C1 segment of cervical spinal cord (tissue), 14 donors: ENCODE data around the gene XPO5.
"Not testable (repeated sequence)": the region's sequence is repeated elsewhere in the genome, so short reads cannot be mapped to it uniquely, and the experiment has no call there.

Experiments used
- DNase-seq, 14 donors: peaks; one replicate each; lab custom pipeline; 2025; lab: John Stamatoyannopoulos, UW

XPO5 gene

DNA sequence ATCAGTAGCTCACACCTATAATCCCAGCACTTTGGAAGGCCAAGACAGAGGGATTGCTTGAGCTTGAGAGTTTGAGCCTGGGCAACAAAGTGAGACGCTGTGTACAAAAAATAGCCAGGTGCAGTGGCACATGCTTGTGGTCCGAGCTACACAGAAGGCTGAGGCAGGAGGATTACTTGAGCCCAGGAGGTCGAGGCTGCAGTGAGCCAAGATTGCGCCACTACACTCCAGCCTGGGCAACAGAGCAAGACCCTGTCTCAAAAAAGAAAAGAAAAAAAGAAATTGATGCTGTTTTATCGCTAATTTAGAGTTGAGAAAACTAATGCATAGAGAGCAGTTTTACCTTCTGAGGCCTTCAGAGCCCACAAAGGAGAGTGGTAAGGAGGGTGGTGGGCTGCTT is 77.5 kb downstream of the XPO5 start:
- DNase-seq, result not testable (repeated sequence)

- DNase-seq, result no peak
Observed at GRCh38 chr6:43497689-43498088, 78.1 kb downstream of the XPO5 start.

DNA sequence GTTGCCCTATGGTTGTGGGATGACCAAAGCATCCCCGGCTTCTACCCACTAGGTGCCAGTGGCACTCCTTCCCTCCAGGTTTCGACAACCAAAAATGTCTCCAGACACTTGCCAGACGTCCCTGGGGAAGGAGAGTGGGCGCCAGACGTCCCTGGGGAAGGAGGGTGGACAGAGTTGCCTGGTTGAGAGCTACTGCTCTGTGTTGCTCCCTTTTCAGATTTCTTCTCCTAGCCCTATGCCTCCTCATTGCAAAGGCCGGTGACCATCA is 78.8 kb downstream of the XPO5 start:
- no peak for DNase-seq

DNA sequence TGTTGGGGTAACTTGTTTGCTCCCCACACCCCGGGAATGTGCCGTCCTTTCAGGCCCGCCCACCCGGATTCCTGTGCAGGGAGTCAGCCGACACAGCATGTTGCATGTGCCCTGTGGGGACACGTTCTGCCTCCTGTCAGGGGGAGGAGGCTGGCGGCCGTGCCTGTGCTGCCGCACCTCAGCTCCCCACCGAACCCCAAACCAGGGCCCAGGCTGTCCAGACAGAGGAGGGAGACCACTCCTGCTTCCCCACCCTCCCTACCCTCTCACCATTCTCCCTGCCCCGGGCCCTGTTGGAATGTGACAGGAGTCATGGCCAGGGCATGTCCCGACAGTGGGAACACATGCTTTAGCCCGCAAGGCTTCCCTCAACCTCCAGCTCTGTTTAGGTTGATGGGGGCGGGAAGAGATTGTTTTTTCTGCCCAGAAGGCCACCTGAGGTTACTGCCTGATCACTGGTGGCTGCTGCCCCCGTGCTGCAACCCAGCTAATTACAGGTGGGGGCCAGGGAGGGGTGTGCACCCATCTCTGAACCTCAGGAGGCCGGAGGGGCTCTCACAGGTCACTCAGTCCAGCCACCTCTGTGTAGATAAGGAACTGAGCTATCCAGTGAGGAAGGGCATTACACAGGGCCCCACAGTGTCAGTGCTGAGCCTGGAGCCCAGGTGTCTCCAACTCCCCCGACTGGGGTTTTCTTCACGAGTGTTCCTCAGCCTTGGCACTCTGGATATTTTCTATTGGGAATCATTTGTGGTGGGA is 79.3 kb downstream of the XPO5 start:
- peak in 6 of 14 donors; percentile 10 to 28 (median 20) for DNase-seq

GRCh38 chr6:43495409-43495941 is 80.4 kb downstream of the XPO5 start:
- DNase-seq, result no peak

DNA sequence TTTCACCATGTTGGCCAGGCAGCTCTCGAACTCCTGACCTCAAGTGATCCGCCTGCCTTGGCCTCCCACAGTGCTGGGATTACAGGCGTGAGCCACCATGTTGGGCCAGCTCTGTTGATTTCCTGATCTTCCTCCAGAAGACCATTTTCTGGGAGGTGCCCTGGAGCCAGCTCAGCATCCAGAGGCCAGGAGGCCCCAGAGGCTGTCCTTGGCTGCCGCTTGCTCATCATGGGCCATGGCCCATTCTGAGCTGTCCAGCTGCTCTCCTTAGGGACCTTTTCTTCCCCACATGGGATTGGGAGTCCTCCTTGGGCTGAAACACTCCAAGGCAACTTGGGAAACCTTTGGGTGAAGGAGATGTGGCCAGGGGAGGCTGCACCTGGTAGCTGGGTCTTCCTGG is 81.1 kb downstream of the XPO5 start:
- DNase-seq, result no peak

- DNase-seq, result no peak
Observed at GRCh38 chr6:43494321-43494720, 81.5 kb downstream of the XPO5 start.

DNA sequence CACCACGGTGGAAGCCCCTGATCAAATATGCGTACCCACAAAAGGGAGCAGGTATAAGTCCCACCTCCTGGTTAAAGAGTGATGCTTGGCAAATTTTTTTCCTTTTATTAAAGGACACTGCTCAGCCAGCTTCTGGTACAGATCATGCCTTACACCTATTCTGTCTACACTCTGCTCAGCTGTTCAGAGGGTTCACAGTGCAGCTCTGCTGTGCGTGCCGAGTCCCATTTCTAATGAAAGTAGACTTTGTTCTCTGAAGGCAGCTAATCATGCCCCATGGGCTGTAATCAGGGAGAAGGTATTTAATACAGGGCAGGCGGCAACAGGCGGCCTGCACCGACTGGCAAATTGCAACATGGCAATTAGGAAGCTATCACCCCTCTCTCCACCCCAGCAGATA is 82.0 kb downstream of the XPO5 start:
- peak in 1 of 14 donors; percentile 19 for DNase-seq

GRCh38 chr6:43493230-43493629 is 82.6 kb downstream of the XPO5 start:
- DNase-seq, result no peak

GRCh38 chr6:43492673-43493072 is 83.2 kb downstream of the XPO5 start:
- peak in 1 of 14 donors; percentile 63 for DNase-seq

- DNase-seq, result peak in 12 of 14 donors; percentile 43 to 94 (median 86)
Observed at GRCh38 chr6:43491750-43492661, 83.8 kb downstream of the XPO5 start.

DNA sequence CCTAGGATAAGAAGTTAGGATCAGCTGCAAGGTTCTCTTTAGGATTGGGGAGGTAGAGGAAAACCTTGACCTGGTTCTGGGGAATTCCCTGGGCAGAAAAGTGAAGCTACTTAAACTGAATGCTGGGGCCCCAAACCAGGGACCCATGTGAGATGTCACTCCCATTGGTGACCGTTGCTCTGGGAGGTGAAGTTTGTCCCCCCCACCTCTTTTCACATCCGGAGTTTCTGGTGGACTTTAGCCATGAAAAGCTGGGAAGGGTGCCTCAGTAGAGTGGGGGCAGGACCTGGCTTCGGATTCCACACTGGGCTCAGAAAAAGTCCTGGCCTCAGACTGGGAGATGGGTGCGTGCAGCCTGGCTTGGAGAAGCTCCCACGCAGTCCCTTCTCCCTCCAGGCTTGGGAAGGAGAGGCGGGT is 85.3 kb downstream of the XPO5 start:
- DNase-seq, result peak in 6 of 14 donors; percentile 19 to 65 (median 46)

DNA sequence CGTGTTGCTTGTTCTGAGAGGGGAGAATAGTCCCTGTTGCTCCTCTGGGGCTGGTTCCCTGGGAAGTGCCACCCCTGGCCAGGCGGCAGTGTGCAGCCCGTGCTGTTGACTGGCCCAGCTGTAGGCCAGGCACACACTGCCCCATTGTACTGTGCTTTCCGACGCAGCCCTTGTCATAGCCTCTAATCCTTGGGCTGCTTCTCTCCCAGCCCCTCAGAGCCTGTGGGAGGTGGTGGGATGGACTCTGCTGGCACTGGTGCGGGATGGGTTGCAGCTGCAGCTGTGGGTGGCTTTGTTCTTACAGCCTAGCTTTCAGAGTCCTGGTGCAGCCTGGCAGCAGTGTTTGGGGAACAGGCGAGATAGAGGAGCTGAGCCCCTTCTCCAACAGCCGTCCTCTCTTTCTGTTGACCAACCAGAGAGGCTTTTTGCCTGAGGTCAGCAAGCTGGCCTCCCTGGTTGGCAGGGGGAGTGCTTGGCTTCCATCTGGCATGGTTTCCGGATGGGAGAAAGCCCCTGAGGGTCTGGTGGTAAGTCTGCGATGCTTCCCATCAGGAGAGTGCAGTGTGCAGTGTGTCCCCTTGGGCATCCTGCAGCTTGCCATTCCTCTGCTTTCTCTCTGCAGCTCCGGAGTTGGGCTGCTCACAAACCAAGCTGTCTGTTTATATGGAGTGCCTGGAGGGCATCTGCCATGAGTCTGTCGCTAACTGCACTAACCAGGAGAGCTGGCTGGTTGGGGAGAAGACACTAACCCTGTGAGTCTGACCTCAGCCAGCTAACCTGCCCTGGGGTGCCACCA is 86.4 kb downstream of the XPO5 start:
- peak in 12 of 14 donors; percentile 29 to 96 (median 85) for DNase-seq

DNA sequence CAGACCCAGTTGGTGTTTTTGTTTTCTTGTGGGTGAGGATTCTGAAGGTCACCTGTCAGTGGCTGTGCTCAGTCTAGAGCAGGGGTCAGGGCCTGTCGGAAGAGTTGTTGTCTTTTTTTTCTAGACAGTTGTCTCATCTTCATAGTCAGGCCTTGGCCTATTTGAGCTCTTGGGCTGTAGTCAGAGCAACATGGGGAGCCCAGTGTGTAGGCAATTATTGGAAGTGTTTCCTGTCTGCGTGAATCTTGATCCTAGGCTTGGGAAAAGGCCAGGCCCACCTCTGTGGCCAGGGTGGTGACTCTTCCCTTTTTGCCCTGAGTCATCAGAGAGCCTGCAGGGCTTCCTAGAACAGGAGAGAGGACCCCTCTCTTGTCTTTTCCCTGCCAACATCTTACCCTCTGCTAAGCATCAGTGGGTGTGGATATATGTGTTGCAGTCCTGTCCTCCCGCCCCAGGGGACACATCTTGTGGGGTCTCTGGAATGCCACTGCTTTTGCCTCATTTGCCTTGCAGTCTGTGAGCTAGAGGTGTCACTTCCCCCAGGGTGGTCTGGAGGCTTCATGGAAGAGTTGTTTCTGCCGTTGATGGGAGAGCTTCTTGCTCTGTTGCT is 87.1 kb downstream of the XPO5 start:
- DNase-seq, result no peak

DNA sequence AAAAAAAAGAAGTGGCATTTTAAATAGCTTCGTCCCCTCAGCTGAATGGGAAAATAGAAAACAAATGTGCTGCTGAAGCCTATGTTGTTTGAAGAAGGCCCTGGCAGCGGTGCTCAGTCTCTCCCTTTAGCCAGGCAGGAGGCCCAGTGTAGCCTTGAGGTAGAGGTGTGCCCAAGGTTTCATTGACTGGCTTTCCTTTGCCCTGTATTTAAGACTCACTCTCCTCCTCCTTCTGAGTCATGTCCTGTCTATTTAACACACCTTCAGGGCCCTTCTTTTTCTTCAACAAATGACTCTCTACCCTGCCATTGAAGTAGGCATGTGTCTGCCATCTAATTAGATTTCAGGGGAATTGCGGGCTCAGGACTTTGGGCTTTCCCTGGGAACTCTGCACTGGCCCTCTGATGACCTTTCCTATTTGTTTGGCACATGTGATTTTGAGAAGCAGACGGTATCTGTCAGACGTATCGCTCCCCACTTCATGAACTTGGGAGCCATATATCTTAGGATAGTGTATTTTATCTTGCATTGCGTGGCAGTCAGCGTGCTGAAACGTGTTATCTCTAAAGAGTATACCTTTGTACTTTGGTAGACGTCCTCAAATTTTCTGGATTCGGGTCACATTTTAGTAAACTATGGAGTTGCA is 94.1 kb downstream of the XPO5 start:
- no peak for DNase-seq

- no peak for DNase-seq
Observed at GRCh38 chr6:43481075-43481474, 94.8 kb downstream of the XPO5 start.

GRCh38 chr6:43478008-43478372 is 97.8 kb downstream of the XPO5 start:
- no peak for DNase-seq

GRCh38 chr6:43477235-43478007 is 98.4 kb downstream of the XPO5 start, which contains the start of gene TJAP1:
TSS of gene TJAP1 (plus strand) at chr6:43477570. CDS start at chr6:43499002, 21,432 bp downstream.
- peak; percentile 31 to 94 (median 86) for DNase-seq

DNA sequence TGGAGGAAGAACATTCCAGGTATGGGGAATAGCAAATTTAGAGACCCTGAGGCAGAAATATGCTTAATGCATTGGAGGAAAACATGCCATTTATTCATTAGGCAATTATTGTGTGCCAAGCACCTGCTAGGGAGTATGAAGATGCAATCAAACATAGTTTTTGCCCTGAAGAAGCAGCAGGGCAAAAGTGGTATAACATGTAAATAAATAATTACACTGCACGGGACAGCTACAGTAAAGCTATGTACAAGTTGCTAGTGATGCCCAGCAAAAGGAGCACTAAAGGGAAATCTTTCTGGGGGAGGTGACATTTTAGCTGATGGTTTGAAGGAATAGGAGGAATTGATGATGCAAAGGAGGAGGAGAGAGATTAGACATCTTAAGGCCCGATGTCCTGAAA is 99.1 kb downstream of the XPO5 start:
- DNase-seq, result no peak

DNA sequence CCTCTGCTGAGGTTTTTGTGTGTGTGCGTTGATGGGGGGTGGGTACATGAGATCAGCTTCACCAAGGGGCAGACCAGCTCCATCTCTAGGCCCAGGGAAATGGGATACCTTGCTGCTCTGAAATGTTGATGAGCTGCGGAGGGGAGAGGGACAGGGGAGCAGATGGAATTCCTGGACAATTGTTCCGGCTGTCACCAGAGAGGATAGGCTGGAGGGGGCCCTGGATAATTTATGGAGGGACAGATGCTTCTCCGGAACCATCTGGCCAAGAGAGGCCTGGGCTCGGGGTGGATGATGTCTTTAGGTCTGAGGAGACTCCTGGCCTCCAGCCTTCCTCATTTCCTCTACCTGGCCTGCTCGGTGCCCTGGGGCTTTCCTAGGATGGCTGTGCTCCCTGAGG is 100.3 kb downstream of the XPO5 start:
- peak in 1 of 14 donors; percentile 7 for DNase-seq
